Measurements from ENCODE around the gene PAX5.

PAX5 gene

DNA sequence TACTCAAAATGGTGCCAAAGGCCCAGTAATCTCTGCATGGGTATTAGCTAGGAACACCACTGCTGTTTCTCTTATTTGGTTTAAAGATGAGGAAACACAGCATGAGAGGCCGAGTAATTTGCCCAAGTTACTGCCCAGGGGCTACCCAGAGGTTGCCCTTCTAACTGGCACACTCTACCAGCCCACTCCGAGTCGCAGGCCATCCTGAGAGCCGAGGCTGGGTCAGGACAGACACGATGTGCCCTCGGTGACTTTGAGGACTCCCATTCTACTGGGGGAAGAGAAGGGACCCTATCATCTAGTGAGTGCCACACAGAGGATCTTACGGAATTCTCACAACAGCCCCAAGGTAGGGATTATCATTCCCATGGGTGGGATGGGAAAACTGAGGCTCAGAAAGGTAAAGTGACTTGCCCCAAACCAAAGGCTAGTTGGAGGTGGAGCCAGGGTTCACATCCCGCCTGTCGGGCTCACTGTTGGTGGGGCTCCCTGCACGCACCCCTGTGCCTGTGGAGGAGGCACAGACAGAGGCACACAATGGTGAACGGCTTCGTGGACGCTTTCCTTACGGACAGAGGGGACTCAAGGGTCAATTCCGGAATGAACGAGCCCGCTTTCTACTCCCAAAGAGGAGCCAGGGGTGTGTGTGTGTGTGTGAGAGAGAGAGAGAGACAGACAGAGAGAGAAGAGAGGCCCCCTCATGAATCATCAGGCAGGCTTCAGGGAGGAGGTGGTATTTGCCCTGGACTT is 236.4 kb downstream of the PAX5 start:
- no peaks in the 10 kb centered on the region for H3K36me3 ChIP-seq (ENCODE audit: control insufficient read depth in 2 of 2, insufficient read depth in 1 of 2, low read length in 2 of 2)
- ChIA-PET POLR2A (interaction anchor here (0.7 kb wide), 1 partner anchor 87 kb away, joined by 3 read pairs; no protein-coding TSS in a partner anchor), CTCF (interaction anchor here (0.5 to 1.7 kb wide), 5 partner anchors 60 to 238 kb away, joined by 3 to 5 read pairs (median 3); no protein-coding TSS in a partner anchor)
- H3K4me3 ChIP-seq (ENCODE audit: low read depth, low read length): no peak overlapping the region
- no peak overlapping the region for H3K27ac ChIP-seq (ENCODE audit: extremely low read depth, low read depth, low read length)
- H3K4me1 ChIP-seq (ENCODE audit: control insufficient read depth, insufficient read depth, low read length): no peaks in the 10 kb centered on the region
- TF ChIP-seq, protein P1, sequence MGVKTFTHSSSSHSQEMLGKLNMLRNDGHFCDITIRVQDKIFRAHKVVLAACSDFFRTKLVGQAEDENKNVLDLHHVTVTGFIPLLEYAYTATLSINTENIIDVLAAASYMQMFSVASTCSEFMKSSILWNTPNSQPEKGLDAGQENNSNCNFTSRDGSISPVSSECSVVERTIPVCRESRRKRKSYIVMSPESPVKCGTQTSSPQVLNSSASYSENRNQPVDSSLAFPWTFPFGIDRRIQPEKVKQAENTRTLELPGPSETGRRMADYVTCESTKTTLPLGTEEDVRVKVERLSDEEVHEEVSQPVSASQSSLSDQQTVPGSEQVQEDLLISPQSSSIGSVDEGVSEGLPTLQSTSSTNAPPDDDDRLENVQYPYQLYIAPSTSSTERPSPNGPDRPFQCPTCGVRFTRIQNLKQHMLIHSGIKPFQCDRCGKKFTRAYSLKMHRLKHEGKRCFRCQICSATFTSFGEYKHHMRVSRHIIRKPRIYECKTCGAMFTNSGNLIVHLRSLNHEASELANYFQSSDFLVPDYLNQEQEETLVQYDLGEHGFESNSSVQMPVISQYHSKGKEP (tag by site-specific recombination; IDR thresholded peaks at IDR 0.05): no peak
- TF ChIP-seq AEBP2 (tag by site-specific recombination; IDR thresholded peaks at IDR 0.05; ENCODE audit: borderline replicate concordance) (no peak), GLI2 (tag by site-specific recombination; IDR thresholded peaks at IDR 0.05; ENCODE audit: borderline replicate concordance, low read depth) (no peak)
- no peaks in the 10 kb centered on the region for H3K9me3 ChIP-seq (ENCODE audit: control insufficient read depth, insufficient read depth, low read depth, low read length)

DNA sequence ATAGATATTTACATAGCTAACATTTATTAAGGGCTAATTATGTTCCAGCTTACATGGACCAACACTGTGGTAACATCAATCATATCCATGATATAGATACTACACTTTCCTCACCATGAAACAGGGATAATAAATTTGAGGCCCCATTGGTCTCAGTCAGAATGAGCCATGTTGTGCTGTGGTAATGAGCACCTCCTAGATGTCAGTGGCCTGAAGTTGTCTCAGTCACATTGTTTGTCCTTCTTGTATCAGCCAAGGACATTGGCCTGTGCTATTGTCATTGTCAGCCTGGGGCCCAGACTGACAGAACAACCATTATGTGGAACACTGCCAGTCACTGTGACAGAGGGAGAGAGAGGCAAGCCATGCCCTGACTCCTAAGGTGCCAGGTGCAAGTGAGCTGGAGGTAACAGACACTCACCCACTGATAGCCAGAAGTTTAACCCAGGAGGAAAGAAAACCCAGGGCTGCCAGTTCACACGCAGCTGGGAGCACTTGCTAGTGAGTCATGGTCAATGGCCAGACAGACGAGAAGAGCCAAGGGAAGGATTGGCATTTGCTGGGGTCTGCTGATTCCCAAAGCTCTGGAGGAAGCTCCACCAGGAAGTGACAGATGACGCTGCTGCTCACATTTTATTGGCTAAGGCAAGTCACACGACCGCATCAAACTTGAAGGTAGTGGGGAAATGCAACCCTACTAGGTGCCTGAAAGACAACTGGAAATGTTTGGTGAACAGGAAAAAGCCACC is 237.2 kb downstream of the PAX5 start:
- Histone ChIP-seq H3K36me3 (ENCODE audit: control insufficient read depth in 2 of 2, insufficient read depth in 1 of 2, low read length in 2 of 2) (no peaks in the 10 kb centered on the region), H3K27ac (ENCODE audit: extremely low read depth, low read depth, low read length) (no peak overlapping the region), H3K4me3 (ENCODE audit: low read depth, low read length) (no peak overlapping the region), H3K9me3 (ENCODE audit: control insufficient read depth, insufficient read depth, low read depth, low read length) (no peaks in the 10 kb centered on the region), H3K4me1 (ENCODE audit: control insufficient read depth, insufficient read depth, low read length) (no peaks in the 10 kb centered on the region)
- ChIA-PET CTCF (interaction anchor here (1.0 to 1.7 kb wide), 2 partner anchors 69 to 76 kb away, joined by 4 to 5 read pairs; no protein-coding TSS in a partner anchor), POLR2A (no interaction called here)
- no peak for TF ChIP-seq WT1 (tag by site-specific recombination; IDR thresholded peaks at IDR 0.05)
- TF ChIP-seq ZNF626 (tag by site-specific recombination; IDR thresholded peaks at IDR 0.05): no peak
- TF ChIP-seq ZNF600 (tag by site-specific recombination; IDR thresholded peaks at IDR 0.05): no peak
- no peak for TF ChIP-seq OVOL3 (tag by site-specific recombination; IDR thresholded peaks at IDR 0.05)
- TF ChIP-seq ZNF423 (tag by site-specific recombination; IDR thresholded peaks at IDR 0.05): no peak
- TF ChIP-seq, protein P2, sequence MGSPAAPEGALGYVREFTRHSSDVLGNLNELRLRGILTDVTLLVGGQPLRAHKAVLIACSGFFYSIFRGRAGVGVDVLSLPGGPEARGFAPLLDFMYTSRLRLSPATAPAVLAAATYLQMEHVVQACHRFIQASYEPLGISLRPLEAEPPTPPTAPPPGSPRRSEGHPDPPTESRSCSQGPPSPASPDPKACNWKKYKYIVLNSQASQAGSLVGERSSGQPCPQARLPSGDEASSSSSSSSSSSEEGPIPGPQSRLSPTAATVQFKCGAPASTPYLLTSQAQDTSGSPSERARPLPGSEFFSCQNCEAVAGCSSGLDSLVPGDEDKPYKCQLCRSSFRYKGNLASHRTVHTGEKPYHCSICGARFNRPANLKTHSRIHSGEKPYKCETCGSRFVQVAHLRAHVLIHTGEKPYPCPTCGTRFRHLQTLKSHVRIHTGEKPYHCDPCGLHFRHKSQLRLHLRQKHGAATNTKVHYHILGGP (tag by site-specific recombination; IDR thresholded peaks at IDR 0.05): no peak
- TF ChIP-seq FEZF1 (tag by site-specific recombination; IDR thresholded peaks at IDR 0.05): no peak
- TF ChIP-seq ZNF571 (tag by site-specific recombination; IDR thresholded peaks at IDR 0.05): no peak
- no peak for TF ChIP-seq ZNF10 (tag by site-specific recombination; IDR thresholded peaks at IDR 0.05)
- TF ChIP-seq ZNF426 (tag by site-specific recombination; IDR thresholded peaks at IDR 0.05): no peak
- TF ChIP-seq ZNF658 (tag by site-specific recombination; IDR thresholded peaks at IDR 0.05): no peak
- TF ChIP-seq ZNF350 (tag by site-specific recombination; IDR thresholded peaks at IDR 0.05): no peak
- TF ChIP-seq ZNF48 (tag by site-specific recombination; IDR thresholded peaks at IDR 0.05): no peak
- no peak for TF ChIP-seq ZNF660 (tag by site-specific recombination; IDR thresholded peaks at IDR 0.05)
- TF ChIP-seq, protein P3, sequence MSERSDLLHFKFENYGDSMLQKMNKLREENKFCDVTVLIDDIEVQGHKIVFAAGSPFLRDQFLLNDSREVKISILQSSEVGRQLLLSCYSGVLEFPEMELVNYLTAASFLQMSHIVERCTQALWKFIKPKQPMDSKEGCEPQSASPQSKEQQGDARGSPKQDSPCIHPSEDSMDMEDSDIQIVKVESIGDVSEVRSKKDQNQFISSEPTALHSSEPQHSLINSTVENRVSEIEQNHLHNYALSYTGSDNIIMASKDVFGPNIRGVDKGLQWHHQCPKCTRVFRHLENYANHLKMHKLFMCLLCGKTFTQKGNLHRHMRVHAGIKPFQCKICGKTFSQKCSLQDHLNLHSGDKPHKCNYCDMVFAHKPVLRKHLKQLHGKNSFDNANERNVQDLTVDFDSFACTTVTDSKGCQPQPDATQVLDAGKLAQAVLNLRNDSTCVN (tag by site-specific recombination; optimal IDR thresholded peaks at IDR 0.05): no peak
- no peak for TF ChIP-seq ZNF391 (tag by site-specific recombination; IDR thresholded peaks at IDR 0.05; ENCODE audit: borderline replicate concordance, low read depth)
- TF ChIP-seq, protein P4, sequence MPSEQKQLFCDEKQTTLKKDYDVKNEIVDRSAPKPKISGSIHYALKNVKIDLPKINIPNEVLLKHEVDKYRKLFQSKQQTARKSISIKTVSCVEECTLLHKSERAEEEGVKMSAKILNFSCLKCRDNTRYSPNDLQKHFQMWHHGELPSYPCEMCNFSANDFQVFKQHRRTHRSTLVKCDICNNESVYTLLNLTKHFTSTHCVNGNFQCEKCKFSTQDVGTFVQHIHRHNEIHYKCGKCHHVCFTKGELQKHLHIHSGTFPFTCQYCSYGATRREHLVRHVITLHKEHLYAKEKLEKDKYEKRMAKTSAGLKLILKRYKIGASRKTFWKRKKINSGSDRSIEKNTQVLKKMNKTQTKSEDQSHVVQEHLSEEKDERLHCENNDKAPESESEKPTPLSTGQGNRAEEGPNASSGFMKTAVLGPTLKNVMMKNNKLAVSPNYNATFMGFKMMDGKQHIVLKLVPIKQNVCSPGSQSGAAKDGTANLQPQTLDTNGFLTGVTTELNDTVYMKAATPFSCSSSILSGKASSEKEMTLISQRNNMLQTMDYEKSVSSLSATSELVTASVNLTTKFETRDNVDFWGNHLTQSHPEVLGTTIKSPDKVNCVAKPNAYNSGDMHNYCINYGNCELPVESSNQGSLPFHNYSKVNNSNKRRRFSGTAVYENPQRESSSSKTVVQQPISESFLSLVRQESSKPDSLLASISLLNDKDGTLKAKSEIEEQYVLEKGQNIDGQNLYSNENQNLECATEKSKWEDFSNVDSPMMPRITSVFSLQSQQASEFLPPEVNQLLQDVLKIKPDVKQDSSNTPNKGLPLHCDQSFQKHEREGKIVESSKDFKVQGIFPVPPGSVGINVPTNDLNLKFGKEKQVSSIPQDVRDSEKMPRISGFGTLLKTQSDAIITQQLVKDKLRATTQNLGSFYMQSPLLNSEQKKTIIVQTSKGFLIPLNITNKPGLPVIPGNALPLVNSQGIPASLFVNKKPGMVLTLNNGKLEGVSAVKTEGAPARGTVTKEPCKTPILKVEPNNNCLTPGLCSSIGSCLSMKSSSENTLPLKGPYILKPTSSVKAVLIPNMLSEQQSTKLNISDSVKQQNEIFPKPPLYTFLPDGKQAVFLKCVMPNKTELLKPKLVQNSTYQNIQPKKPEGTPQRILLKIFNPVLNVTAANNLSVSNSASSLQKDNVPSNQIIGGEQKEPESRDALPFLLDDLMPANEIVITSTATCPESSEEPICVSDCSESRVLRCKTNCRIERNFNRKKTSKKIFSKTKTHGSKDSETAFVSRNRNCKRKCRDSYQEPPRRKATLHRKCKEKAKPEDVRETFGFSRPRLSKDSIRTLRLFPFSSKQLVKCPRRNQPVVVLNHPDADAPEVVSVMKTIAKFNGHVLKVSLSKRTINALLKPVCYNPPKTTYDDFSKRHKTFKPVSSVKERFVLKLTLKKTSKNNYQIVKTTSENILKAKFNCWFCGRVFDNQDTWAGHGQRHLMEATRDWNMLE (tag by site-specific recombination; conservative IDR thresholded peaks at IDR 0.05; ENCODE audit: low read depth): no peak

Data from HEK293 (cell line).